Hematopoietic multipotent progenitor cell treated with erythropoietin and hydrocortisone succinate and interleukin-3 and kit ligand, for 15 days (in vitro differentiated cells): ENCODE results near the gene TLK2.
"Not testable (repeated sequence)": the region's sequence is repeated elsewhere in the genome, so short reads cannot be mapped to it uniquely, and the experiment has no call there.

Source experiments
- DNase-seq: peaks from one replicate; pipeline ENCODE4 v3.0.0-alpha.2; 2015; ENCODE audit warnings: low spot score

Gene TLK2

DNA sequence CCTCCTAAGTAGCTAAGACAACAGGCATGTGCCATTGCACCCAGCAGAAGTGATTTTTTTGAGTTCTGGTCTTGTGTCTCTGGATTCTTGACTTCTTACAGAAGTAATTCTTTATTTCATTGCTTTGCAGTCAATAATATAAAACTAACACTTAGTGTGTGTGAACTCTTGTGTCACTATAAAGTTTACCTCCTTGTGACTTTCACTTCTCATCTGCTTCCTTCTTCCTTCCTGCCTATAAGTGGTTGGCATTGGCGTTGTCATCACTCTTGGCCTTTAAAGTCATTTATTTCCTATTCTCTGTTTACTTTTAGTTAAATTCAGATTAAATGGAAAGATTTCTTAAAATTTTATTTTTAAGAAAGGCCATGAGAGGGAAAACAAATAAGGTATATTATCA, 12.4 kb downstream of the TLK2 start:
- not testable (repeated sequence) for DNase-seq

DNA sequence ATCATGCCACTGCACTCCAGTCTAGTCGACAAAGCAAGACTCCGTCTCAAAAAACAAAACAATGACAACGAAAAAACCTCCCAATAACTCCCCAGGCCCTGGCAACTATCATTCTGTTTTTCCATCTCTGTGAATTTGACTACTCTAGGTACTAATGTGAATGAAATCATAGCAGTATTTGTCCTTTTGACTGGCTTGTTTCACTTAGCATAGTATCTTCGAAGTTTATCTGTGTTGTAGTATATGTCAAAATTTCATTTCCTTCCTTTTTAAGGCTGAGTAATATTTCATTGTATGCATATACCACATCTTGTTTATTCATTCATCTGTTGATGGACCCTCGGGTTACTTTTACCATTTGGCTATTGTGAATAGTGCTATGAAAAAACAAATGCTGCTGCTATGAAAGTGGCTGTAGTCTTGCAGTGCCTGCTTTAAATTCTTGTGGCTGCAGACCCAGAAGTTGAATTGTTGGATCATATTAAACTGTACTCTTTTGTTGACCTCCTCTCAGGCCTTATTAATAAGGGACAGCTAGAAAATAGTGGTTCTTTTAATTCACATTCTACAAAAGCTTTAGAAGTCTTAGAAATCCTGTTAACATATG, 14.5 kb downstream of the TLK2 start:
- DNase-seq = not testable (repeated sequence)

DNA sequence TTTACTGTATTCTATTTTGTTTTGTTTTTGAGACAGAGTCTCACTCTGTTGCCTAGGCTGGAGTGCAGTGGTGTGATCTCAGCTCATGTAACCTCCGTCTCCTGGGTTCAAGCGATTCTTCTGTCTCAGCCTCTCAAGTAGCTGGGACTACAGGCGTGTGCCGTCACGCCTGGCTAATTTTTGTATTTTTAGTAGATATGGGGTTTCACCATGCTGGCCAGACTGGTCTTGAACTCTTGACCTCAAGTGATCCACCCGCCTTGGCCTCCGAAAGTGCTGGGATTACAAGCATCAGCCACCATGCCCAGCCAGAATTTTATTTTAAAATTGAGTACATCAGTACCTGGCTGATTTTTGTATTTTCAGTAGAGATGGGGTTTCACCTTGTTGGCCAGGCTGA, 15.4 kb downstream of the TLK2 start:
- not testable (repeated sequence) for DNase-seq

DNA sequence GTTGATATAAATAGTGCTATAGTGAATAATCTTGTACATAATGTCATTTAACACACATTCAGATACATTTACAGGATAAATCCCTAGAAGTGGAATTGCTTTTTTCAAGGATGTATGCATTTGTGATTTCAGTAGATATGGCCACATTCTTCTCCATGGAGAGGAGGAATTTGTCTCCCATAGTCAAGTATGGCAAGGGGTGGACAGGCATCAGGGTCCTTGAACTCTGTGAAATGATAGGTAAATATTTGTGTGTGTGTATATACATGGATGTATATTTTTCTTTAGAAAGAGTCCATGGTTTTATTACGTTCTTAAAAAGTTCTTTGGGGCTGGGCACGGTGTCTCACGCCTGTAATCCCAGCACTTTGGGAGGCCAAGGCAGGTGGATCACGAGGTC, 17.7 kb downstream of the TLK2 start:
- DNase-seq = not testable (repeated sequence)

DNA sequence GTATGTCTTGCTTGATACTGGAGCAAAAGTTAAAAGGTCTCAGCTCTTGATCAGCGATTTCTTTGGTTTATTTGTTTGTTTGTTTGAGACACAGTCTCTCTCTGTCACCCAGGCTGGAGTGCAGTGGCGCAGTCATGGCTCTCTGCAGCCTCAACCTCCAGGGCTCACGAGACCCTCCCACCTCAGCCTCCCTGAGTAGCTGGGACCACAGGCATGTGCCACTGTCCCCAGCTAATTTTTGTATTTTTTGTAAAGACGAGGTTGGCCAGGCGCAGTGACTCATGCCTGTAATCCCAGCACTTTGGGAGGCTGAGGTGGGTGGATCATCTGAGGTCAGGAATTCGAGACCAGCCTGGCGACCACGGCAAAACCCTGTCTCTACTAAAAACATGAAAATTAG, 20.2 kb downstream of the TLK2 start:
- not testable (repeated sequence) for DNase-seq

DNA sequence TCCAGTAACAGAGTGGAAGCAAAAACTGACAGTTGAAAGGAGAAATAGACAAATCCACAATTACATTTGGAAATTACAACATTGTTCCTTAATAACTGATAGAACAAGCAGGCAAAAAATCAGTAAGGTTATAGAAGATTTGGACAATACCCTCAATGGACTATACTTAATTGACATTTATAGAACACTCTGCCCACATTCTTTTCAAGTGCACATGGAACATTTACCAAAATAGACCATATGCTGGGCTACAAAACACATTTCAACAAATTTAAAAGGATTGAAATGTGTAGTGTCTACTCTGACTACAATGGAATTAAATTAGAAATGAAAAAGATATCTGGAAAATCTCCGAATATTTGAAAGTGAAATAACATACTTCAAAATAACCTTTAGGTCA, 21.8 kb downstream of the TLK2 start:
- not testable (repeated sequence) for DNase-seq

DNA sequence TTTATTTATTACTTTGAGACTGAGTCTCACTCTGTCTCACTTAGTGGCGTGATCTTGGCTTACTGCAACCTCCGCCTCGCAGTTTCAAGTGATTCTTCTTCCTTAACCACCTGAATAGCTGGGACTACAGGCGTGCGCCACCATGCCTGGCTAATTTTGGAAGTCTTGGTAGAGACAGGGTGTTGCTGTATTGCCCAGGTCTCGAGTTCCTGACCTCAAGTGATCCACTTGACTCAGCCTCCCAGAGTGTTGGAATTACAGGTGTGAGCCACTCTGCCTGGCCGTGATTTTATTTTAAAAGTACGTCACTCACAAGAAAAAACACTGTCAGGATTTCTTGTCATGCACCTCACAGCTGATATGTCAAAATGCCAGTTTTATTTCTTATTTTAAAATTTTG, 26.2 kb downstream of the TLK2 start:
- DNase-seq = not testable (repeated sequence)

DNA sequence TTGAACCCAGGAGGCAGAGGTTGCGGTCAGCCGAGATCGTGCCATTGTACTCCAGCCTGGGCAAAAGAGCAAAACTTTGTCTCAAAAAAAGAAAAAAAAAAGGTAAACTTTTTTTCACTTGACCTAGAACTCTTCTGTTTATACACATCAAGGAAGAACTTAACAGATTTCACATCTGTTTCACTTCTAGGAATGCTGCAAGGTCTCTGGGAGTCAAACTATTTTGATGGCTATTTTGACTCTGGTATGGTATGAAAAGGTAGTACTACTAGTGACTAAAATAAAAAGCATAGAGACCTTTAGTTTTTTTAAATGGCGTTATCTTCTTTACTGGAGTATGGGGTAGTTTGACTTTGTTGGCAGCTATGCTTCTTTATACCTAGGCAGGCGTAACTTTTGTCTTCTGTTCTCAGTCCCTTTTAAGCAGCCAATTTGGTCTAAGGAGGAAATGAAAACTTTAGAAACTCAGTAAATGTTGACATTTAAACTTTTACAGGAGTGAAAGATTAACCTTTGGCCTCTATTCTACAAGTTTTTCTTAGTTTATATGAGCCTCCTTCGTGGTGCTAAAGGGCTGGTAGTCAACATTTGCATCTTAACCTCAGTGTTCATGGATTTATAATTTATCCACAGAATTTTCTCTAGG, 28.7 kb downstream of the TLK2 start:
- DNase-seq = not testable (repeated sequence)

DNA sequence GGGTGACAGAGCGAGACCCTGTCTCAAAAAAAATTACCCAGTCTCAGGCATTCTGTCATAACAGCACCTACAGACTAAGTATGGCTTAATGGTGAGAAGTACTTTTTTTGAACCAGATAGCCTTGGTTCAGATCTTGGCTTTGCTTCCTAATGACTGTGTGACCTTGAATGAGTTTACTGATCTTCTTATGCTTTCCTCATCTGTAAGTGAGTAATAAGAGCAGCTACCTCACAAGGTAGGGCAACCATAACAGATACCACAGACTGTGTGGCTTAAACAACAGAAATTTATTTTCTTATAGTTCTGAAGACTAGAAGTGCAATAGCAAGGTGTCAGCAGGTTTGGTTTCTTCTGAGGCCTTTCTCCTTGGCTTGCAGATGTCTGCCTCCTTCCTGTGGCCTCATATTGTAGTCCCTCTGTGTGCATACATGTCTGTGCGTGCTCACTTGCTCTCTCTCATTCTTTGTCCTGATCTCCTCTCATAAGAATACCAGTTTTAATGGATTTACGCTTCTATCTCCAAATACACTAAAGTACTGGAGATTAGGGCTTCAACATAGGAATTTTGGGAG, 31.7 kb downstream of the TLK2 start:
- not testable (repeated sequence) for DNase-seq

DNA sequence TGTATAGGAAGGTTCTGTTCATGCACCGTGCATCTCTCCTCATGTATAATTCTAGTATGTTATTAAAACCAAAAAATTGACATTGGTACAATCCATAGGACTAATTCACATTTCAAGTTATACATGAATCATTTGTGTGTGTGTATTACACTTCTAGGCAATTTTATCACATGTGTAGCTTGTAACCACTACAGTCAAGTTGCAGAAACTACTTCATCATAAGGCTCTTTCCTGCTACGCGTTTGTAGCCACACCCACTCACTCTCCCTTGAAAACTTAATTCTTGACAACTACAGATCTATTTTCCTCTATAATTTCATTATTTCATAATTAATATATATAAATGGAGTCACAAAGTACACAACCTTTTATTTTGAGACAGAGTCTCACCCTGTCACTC, 32.4 kb downstream of the TLK2 start:
- not testable (repeated sequence) for DNase-seq

DNA sequence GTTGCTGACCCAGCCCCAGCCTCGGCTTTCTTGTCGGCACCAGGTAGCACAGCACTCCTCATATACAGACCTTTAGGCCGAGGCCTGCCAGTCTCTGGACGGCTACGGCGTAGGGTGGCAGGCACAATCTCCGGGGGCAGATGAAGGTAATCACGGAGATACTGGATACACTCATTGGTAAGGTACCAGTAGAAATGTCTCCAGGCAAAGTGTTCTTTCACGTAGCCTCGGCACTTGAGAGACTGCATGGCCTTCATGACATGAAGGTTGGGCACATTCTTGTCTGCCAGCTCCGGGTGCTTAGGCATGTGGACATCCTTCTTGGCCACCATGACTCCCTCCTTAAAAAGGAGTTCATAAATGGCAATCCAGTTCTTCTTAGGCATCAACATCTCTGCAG, 37.8 kb downstream of the TLK2 start:
- DNase-seq = not testable (repeated sequence)

DNA sequence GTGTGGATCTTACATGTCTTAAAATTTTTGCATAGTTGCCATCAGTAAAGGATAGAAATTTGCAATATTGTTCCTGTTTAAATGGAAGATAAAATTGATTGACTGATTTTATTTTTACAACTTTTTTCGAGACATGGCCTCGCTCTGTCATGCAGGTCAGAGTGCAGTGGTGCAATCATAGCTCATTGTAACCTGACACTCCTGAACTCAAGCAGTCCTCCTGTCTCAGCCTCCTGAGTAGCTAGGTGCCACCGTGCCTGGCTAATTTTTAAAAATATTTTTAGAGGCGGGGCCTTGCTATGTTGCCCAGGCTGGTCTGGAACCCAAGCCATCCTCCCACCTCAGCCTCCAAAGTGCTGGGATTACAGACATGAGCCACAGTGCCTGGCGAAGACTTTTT, 42.7 kb downstream of the TLK2 start:
- not testable (repeated sequence) for DNase-seq

DNA sequence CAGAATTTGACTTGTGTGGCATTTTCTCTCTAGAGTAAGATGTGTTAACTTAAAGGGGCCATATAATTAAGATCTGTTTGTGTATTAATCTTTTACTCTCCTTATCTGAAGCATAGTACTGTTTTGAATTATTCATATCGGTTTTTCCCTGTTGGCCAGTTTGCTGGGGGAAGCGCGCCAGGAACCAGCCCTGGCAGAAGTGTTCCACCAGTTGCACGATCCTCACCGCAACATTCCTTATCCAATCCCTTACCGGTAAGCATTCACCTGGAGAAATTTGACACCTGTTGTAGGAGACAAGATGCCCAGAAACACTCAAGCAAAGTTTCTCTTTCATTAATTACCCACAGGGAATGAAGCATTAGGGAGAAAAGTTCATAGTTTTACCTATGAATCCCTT, 45.5 kb downstream of the TLK2 start:
- DNase-seq = not testable (repeated sequence)

DNA sequence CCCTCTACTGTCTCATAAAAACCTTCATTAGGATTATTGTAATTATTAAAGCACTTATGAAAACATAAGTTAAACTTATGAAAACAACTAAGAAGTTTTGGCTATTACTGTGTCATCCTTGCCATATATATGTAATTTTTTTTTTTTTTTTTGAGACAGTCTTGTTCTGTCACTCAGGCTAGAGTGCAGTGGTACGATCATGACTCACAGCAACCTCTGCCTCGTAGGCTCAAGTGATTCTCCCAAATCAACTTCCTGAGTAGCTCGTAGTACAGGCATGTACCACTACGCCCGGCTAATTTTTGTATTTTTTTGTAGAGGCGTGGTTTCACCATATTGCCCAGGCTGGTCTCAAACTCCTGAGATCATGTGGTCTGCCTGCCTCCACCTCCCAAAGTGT, 46.7 kb downstream of the TLK2 start:
- DNase-seq = not testable (repeated sequence)

DNA sequence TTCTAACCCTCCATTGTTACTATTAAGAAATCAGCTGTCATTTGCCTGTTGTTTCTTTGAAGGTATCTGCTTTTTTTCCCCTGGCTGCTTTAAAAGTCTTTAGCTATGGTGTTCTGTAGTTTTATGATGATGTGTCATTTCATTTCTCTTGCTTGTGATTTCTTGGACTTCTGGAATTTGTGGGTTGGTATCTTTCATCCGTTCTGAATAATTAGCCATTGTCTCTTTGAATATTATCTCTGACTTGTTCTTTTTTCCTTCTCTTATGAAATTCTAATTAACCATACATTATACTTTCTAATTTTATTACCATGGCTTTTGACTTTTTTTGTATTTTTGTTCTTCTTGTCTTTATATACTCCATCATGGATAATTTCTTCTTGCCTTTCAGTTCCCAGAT, 52.3 kb downstream of the TLK2 start:
- DNase-seq = not testable (repeated sequence)

DNA sequence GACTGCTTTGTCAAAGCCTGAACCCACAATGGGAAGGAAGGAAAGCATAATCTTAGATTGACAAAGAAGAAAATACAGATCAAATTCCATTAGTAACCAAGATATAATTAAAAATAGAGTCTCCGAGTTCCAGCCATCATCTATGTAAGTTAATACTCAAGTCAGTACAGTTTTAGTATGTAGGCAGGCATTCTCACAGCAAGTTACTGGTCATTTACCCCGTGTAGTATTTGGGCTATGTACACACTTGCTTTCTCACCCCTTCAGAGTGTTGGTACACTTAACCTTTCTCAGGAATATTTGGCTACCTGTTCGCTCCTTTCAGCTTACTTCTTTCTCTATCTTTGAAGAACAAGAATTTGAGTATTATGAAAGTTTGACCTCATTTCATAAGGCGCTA, 57.9 kb downstream of the TLK2 start:
- not testable (repeated sequence) for DNase-seq

DNA sequence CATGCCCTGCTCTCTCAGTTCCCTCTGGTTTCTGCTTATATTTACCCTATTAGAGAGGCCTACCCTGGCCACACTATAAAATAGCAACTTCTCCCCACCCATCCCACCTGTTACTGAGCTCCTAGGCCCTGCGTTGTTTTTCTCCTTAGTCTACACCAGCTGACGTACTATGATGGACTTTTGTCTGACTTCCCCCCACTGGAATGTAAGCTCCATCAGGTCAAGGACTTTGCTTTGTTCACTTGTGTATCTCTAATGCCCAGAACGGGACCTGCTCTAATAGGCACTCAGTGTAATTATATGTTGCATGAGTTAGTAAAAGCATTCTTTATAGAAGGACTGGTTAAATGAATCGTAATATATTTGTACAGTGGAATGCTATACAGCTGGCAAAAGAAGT, 62.4 kb downstream of the TLK2 start:
- DNase-seq = not testable (repeated sequence)

DNA sequence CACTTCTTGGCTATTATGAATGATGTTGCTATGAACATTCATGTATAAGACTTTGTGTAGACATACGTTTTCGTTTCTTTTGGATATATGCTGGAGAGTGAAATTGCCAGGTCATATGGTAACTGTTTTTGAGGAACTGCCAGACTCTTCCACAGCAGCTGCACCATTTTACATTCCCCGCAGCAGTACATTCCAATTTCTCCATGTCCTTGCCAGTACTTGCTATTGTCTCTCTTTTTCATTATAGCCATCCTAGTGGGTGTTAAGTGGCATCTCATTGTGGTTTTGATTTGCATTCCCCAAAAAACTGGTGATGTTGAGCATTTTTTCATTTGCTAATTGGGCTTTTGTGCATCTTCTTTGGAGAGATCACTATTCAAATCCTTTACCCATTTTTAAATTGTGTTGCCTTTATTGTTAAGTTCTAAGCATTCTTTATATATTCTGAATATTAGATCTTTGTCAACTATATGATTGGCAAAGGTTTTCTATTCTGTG, 64.7 kb downstream of the TLK2 start:
- not testable (repeated sequence) for DNase-seq

DNA sequence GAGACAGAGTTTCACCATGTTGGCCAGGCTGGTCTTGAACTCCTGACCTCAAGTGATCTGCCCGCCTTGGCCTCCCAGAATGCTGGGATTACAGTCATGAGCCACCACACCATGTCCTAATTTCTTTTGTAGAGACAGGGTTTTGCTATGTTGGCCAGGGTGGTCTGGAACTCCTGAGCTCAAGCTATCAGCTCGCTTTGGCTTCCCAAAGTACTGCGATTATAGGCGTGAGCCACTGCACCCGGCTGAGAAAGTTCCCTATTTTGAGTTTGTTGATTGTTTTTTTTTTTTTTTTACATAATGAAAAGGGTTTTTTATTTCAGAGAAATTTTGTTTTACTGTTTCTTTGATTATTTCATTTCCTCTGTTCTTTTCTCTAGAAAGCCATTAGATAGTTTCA, 67.4 kb downstream of the TLK2 start:
- not testable (repeated sequence) for DNase-seq

DNA sequence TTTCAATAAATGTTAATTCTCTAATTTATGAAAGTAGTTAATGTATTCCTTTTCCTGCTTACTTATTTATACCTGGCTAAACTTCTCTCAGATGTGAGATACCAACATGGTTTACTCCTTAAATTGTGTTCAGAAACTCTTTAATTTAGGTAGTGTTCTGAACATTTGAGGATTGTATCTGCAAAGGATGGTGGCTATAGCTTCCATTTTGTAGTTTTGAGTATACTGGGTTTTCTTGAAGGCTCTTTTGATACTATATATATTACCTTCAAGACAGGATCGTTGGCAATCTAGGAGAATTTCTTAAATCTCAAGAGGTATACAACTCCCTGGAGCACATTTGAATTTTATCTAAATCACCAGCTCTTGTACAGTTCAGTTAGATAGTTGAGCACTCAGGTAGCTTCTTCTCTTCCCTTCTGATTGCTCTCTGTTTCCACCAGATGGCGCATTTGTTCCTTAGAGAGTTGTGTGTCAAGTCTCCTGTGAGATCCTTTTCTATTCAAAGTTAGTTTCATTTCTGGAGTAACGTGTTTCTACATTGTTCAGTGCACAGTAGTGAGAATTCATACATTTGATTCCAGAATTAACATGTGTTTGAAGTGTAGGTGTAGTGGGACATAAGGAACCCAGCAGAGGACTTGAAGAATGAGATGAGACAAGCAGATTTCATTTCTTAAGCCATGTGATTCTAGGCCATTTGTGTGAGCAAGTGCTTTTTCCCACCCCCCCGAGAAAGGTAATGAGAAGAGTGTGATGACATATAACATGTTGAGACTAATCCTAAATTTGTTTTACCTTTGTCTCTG, 74.4 kb downstream of the TLK2 start:
- DNase-seq = peak; percentile 53

DNA sequence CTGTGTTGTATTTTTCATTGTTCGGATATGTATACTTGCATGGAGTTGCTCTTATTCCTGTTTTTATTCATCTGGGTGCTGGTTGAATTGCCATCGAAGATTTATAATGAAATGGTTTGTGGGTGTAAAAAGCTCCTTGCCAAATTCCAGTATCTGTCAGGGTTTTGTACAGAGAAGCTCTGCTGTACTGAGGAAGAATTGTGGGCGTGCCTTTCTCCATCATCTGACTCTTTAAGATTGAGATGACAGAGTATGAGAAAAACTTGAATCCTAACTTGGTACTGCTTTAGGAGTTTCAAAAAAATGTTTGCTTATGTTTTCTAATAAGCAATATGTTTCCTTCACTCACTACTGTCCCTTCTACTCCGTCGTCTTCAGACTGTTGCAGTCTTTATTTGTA, 78.9 kb downstream of the TLK2 start:
- DNase-seq = not testable (repeated sequence)

DNA sequence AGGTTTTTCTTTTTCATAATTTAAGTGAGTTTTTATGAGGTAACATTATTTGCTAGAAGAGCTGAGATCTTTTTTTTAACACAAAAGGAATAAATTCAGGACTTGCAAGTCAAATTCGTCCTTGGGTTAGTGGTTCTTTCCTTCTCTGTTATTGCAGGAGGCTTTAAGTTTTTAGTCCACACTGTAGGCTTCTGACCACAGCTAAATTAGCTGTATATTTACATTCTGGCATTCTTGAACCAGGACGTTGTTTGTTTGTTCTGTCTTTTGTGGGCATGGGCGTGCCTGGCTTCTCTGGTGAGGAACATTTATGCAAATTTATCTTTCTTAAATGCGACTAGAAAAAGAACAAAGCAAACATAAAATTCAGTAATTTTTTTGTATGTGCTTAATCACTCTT, 80.3 kb downstream of the TLK2 start:
- not testable (repeated sequence) for DNase-seq

DNA sequence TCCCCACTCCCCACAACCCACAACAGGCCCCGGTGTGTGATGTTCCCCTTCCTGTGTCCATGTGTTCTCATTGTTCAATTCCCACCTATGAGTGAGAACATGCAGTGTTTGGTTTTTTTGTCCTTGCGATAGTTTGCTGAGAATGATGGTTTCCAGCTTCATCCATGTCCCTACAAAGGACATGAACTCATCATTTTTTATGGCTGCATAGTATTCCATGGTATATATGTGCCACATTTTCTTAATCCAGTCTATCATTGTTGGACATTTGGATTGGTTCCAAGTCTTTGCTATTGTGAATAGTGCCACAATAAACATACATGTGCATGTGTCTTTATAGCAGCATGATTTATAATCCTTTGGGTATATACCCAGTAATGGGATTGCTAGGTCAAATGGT, 82.3 kb downstream of the TLK2 start:
- not testable (repeated sequence) for DNase-seq
